ENCODE measurements around the gene FMNL1. TPM values are rescaled to one million over a fixed set of nuclear protein-coding genes. Genes with fewer than 3 reads are reported as not detected.

The FMNL1 gene
- total RNA-seq, 2 donors from 2014 or later, result 16.6 to 18.6 TPM

- intact Hi-C loops (cut with DNase I), result no loop called here
- no peak for ATAC-seq
- DNase-seq, result no peak
Measured at GRCh38 chr17:45290269-45290765, 68.6 kb downstream of the FMNL1 start.

- ATAC-seq (no peak), DNase-seq (no peak)
- intact Hi-C loops (cut with DNase I), result no loop called here
Measured at GRCh38 chr17:45291171-45291805, 69.6 kb downstream of the FMNL1 start.

GRCh38 chr17:45292696-45293412 is 71.2 kb downstream of the FMNL1 start:
- no peak for DNase-seq
- intact Hi-C loops (cut with DNase I), result no loop called here
- ATAC-seq, result no peak

GRCh38 chr17:45293413-45294211 is 71.9 kb downstream of the FMNL1 start:
- intact Hi-C loops (cut with DNase I), result no loop called here
- peak; percentile 66 to 84 for ATAC-seq
- DNase-seq, result peak; percentile 90

GRCh38 chr17:45294506-45294905 is 72.8 kb downstream of the FMNL1 start:
- intact Hi-C loops (cut with DNase I), result no loop called here
- DNase-seq (no peak), ATAC-seq (peak; percentile 55 to 62)

- ATAC-seq, result no peak
- intact Hi-C loops (cut with DNase I), result no loop called here
- DNase-seq, result peak; percentile 52
Measured at GRCh38 chr17:45296003-45296832, 74.5 kb downstream of the FMNL1 start.

- intact Hi-C loops (cut with DNase I), result no loop called here
- ATAC-seq (no peak), DNase-seq (no peak)
Measured at GRCh38 chr17:45296833-45297124, 75.1 kb downstream of the FMNL1 start.

Other genes with a start within 250 kb of the FMNL1 start
- gene DCAKD, start 170.3 kb upstream of the FMNL1 start, total RNA-seq, result 10 to 100 TPM; 30.9 to 33.2 TPM
- gene NMT1, start 160.6 kb upstream of the FMNL1 start, total RNA-seq, result 10 to 100 TPM; 66.6 to 92.4 TPM
- 100 to 1,000 TPM in 1 of 2 donors, 10 to 100 TPM in 1; 92.1 to 132 TPM for gene PLCD3, start 89.4 kb upstream of the FMNL1 start, total RNA-seq
- gene ACBD4, start 86.2 kb upstream of the FMNL1 start, total RNA-seq, result 1 to 10 TPM; 8.4 to 8.7 TPM
- gene HEXIM1, start 73.4 kb upstream of the FMNL1 start, total RNA-seq, result 10 to 100 TPM; 27.8 to 31.7 TPM
- 1 to 10 TPM; 4.2 to 4.4 TPM for gene HEXIM2, start 60.0 kb upstream of the FMNL1 start, total RNA-seq
- gene SPATA32, start 40.2 kb downstream of the FMNL1 start, total RNA-seq, result not detected
- 10 to 100 TPM; 13.4 to 13.5 TPM for gene MAP3K14, start 95.1 kb downstream of the FMNL1 start, total RNA-seq
- gene ARHGAP27, start 211.0 kb downstream of the FMNL1 start, total RNA-seq, result 10 to 100 TPM; 27.3 to 32.6 TPM